HG03103 (cell line): Measurements from ENCODE around the gene CDK13.

ENCODE experiments used
- ATAC-seq: cut with Tn5 transposase; IDR thresholded peaks from one replicate; pipeline ENCODE4 v1.9.1; 2021; ENCODE audit warnings: low read depth; ENCODE audit not compliant: unreplicated experiment

CDK13 gene

GRCh38 chr7:40008223-40008815 lies 58.3 kb downstream of the CDK13 start:
- ATAC-seq, result no peak

GRCh38 chr7:40009301-40009700 lies 59.2 kb downstream of the CDK13 start:
- ATAC-seq, result no peak

- ATAC-seq, result no peak
These were observed 64.3 kb downstream of the CDK13 start for GRCh38 chr7:40014376-40014775.

DNA sequence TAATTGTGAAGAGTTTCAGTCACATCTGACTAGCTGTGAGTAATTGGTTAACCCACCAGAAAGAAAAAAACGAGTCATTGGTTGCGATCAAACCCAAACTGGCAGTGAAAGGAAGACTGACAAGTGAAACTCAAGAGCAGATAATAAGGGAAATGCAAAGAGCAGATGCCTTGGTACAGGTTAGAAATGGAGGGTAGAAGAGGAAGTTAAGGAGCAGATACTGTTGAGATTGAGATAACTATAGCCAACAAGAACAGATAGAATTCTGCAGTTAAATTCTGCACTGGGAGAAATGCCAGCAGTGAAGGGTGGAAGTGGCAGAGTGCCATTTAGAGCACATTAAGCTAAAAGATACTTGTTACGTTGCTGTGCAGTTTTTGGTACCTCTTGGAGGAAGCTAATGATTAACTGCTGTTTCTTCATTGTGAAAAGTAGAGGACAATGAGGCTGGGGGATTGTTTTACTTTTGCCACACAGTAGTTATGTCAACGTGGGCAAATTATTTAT lies 65.8 kb downstream of the CDK13 start:
- ATAC-seq, result peak; percentile 90

GRCh38 chr7:40019558-40019957 lies 69.5 kb downstream of the CDK13 start:
- ATAC-seq, result no peak

DNA sequence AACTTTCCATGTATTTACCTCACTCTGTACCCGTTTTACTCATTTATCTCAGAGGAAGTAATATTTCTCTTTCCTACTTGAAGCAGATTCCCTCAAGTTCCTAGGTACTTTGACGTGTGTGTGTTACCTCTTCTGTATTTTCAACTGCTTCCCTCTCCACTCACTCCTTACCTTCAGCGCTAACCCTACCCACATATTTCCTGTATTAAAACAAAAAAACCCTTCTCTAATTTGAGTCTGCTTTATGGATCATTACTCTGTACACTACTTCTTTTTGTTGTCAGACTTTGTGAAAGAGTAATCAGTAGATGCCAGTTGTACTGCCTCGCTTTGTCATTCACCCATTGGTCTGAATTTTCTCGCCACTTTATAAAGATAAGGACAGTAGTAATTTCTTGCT lies 74.0 kb downstream of the CDK13 start:
- no peak for ATAC-seq

GRCh38 chr7:40024841-40025240 lies 74.8 kb downstream of the CDK13 start:
- no peak for ATAC-seq

GRCh38 chr7:40027545-40027944 lies 77.5 kb downstream of the CDK13 start:
- no peak for ATAC-seq

GRCh38 chr7:40033826-40034225 lies 83.8 kb downstream of the CDK13 start:
- no peak for ATAC-seq

DNA sequence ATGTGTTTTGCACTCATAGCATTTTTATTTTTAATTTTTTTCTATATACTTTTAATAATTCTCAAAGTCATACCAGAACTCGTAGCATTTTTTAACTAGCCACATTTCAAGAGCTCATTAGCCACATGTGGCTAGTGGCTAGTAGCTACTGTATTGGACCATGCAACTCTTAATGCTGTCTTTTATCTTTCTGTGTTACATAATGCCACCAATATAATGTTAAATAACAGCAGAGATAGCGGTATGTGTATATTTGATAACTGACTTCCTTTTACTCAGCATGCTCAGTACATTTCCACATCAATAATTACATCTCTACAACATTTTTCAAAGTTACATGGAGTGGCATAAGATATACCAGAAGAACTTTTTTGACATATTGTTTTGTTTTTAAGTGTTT lies 91.4 kb downstream of the CDK13 start:
- no peak for ATAC-seq

DNA sequence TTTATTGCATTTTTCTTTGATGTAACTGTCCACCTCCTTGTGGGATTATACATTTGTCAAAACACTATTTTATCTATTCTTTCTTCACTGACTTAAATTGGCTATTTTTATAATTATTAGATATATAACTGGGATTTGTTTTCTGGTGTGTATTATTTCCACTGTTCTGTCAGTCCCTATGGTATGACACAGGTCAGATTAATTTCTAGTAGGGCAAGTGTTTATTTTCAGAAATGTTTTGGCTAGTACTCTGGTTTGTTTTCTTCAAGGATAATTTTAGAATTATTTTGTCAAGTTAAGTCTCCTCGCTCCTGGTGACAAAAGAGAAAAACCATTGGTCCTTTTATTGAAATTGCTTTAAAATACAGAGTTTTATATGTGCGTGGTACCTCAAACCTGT lies 93.1 kb downstream of the CDK13 start:
- ATAC-seq, result no peak

DNA sequence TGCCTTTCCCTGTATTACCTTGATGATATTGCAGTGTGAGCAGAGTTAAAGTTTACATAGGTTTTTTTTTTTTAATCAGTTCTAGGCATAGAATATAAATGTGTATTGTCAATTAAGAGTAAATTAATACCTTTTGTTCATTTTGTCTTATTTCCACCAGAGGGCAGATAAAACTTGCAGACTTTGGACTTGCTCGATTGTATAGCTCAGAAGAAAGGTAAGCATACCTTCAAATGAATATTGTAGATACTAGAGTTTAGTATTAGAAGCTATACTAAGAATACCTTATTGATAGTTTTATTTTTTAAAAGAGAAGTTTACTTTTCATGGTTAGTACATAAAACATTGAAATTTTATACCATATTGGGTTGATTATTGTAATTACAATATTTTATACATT lies 97.6 kb downstream of the CDK13 start:
- ATAC-seq, result no peak

GRCh38 chr7:40057292-40057691 lies 107.2 kb downstream of the CDK13 start:
- no peak for ATAC-seq

DNA sequence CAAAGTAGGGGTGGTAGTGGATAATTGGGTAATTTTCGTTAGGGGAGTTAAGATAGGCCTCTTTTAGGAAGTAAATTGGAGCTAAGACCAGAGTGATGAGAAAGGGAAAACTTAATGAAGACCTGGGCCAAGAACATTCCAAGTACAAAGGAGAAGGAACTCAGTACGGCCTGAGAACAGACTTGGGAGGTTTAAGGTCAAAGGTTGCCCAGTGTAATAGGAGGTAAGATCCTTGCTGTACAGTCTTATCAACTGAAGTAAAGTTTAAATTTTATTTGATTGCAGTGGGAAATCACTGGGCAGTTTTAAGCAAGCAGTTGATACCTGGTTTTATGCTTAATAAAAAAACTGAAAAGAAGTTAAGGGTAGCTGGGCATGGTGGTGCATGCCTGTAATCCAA lies 108.0 kb downstream of the CDK13 start:
- no peak for ATAC-seq

DNA sequence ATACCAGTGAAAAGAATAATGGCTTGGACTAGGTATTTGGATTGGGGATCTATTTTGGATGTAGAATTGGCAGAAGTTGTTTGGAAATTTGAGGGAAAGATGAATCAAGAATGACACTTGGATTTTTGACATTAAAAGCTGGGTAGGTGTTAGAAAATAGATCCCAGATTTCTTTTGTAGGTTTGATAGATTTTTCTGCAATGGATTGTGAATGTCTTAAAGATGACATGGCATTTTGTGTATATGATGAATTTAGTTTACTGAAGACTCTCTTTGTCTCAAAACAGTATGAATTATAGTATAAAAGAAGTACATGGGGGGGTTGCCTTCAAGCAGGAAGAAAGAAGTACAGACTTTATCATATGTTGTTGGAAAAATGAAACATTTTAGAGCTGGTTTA lies 108.6 kb downstream of the CDK13 start:
- no peak for ATAC-seq

DNA sequence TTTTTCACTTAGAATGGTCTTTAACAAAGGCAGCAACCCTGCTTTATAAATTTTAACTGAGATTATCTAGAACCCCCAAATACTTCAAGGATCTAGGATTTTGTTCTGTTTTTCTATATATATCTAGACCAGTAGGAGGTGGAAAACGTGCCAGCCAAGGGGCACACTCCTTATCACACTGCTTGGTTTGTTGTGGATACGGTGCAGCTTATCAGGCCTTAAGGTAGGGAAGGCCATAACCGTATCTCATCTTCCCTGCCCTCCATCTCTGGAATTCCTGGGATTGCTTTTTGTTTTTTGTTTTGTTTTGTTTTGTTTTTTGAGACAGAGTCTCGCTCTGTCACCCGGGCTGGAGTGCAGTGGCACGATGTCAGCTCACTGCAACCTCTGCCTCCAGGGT lies 109.0 kb downstream of the CDK13 start:
- no peak for ATAC-seq

- ATAC-seq, result no peak
These were observed 122.2 kb downstream of the CDK13 start for GRCh38 chr7:40072268-40072667.

DNA sequence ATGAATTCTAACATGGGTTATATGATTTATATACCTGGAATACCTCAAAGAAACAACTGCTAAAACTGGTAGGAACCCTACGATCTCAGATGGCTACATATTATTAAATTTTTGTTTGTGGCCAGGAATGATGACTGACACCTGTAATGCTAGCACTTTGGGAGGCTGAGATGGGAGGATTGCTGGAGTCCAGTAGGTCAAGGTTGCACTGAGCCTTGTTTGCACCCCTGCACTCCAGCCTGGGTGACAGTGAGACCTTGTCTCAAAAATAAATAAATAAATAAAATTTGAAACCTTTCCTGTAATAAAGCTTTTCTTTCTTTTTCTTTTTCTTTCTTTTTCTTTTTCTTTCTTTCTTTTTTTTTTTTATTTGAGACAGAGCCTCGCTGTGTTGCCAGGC lies 123.2 kb downstream of the CDK13 start:
- ATAC-seq, result no peak

GRCh38 chr7:40077849-40078248 lies 127.8 kb downstream of the CDK13 start:
- ATAC-seq, result no peak

- no peak for ATAC-seq
These were observed 142.1 kb downstream of the CDK13 start for GRCh38 chr7:40092182-40092581.

DNA sequence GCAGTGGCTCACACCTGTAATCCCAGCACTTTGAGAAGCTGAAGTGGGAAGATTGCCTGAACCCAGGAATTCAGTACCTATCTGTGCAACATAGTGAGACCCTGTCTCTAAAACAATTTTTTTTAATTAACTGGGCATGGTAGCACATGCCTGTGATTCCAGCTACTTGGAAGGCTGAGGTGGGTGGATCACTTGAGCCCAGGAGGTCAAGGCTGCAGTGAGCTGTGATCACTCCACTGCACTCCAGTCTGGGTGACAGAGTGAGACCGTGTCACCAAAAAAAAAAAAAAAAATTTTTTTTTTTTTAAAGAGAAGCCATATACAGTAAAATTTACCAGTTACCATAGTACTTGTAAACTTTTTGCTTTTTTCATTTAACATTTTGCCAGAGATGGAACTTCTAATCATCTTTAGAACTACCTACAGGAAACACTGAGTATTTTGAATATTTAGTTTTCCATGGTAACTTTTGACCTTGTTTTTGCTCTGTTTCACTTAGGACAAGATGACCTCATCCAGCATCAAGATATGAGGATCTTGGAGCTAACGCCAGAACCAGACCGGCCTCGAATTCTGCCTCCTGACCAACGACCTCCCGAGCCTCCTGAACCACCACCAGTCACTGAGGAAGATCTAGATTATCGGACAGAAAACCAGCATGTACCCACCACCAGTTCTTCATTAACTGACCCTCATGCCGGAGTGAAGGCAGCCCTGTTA lies 143.7 kb downstream of the CDK13 start:
- ATAC-seq, result no peak

DNA sequence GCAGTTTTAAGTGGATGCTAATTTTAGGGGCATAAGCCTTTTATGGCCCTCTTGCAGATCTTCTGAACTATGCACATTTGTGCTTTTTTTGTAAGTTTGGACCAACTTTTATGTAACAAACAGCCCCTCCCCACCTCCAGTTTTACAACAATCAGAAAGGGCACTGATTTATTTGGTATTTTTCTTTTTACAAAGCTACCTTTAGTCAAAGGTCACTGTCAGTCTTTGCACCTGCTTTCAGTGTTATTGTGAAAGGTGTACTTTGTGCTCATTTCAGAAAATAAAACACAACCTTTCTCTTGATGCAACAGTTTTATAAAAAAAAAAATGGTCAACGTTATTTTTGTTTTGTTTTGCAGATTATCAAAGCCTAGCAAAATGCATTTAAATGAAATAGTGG lies 145.2 kb downstream of the CDK13 start:
- ATAC-seq, result no peak
